ENCODE measurements around the gene ZNF304.

DNA sequence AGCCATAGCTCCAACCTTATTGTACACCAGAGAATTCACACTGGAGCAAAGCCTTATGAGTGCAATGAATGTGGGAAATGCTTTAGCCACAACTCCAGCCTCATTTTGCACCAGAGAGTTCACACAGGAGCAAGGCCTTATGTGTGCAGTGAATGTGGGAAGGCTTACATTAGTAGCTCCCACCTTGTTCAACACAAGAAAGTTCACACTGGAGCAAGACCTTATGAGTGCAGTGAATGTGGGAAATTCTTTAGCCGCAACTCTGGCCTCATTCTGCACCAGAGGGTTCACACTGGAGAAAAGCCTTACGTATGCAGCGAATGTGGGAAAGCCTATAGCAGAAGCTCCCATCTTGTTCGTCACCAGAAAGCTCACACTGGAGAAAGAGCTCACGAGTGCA lies 6.3 kb downstream of the ZNF304 start:
- TF ChIP-seq, protein P1, sequence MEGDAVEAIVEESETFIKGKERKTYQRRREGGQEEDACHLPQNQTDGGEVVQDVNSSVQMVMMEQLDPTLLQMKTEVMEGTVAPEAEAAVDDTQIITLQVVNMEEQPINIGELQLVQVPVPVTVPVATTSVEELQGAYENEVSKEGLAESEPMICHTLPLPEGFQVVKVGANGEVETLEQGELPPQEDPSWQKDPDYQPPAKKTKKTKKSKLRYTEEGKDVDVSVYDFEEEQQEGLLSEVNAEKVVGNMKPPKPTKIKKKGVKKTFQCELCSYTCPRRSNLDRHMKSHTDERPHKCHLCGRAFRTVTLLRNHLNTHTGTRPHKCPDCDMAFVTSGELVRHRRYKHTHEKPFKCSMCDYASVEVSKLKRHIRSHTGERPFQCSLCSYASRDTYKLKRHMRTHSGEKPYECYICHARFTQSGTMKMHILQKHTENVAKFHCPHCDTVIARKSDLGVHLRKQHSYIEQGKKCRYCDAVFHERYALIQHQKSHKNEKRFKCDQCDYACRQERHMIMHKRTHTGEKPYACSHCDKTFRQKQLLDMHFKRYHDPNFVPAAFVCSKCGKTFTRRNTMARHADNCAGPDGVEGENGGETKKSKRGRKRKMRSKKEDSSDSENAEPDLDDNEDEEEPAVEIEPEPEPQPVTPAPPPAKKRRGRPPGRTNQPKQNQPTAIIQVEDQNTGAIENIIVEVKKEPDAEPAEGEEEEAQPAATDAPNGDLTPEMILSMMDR (IDR thresholded peaks at IDR 0.05): no peak
- no peak for TF ChIP-seq EP300 (IDR thresholded peaks at IDR 0.05)
